Transverse colon (tissue), 3 donors: ENCODE measurements around the gene CD300H.

Experiments
- EP300 ChIP-seq: sonication (generic); formaldehyde crosslinking; IDR thresholded peaks from one replicate; pipeline ENCODE4 v1.6.1; 2017; ENCODE audit warnings: antibody characterized with exemption, low read depth
- POLR2A ChIP-seq: fragments of 450-650 bp; IDR thresholded peaks from one replicate; pipeline ENCODE4 v1.6.1; 2016; ENCODE audit warnings: antibody characterized with exemption, mild to moderate bottlenecking, moderate library complexity
- TF ChIP-seq, protein P1 (sequence below), 5 experiments: fragments of 200-600 bp in 3 of 5; fragments of 450-650 bp in 2 of 5; sonication (generic) in 3 of 5; IDR thresholded peaks; 1 replicate in 2 of 5; 2 replicates in 3 of 5; pipeline ENCODE4 v1.5.1; 2016 to 2017; ENCODE audit warnings: antibody characterized with exemption in 5 of 5, inconsistent platforms in 3 of 5, mild to moderate bottlenecking in 2 of 5, moderate library complexity in 1 of 5

DNA sequence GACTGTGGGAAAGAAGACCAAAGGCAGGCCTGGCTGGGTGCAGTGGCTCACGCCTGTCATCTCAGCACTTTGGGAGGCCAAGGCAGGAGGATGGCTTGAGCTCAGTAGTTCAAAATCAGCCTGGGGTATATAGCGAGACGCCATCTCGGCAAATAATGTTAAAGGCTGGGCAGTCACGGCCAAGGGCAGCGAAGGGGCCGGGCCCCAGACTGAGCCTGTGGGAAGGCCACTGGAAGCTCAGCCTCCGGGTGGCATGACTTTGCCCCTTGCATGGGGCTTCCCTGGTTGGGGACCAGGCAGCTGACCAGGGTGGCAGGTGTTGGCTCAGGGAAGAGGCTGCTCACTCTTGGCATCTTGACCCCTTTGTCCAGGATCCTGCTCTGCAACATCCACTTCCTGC lies 38.7 kb upstream of the CD300H start:
- TF ChIP-seq EP300: no peak
- TF ChIP-seq POLR2A: no peak
- TF ChIP-seq, protein P1, sequence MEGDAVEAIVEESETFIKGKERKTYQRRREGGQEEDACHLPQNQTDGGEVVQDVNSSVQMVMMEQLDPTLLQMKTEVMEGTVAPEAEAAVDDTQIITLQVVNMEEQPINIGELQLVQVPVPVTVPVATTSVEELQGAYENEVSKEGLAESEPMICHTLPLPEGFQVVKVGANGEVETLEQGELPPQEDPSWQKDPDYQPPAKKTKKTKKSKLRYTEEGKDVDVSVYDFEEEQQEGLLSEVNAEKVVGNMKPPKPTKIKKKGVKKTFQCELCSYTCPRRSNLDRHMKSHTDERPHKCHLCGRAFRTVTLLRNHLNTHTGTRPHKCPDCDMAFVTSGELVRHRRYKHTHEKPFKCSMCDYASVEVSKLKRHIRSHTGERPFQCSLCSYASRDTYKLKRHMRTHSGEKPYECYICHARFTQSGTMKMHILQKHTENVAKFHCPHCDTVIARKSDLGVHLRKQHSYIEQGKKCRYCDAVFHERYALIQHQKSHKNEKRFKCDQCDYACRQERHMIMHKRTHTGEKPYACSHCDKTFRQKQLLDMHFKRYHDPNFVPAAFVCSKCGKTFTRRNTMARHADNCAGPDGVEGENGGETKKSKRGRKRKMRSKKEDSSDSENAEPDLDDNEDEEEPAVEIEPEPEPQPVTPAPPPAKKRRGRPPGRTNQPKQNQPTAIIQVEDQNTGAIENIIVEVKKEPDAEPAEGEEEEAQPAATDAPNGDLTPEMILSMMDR (IDR thresholded peaks at IDR 0.05): no peak
